Neural crest cell (in vitro differentiated cells): ENCODE data around the gene PTPRE. TPM values are rescaled to one million over a fixed set of nuclear protein-coding genes. Genes with fewer than 3 reads are reported as not detected.

ENCODE experiments used
- DNase-seq: peaks from one replicate; pipeline ENCODE4 v3.0.0; 2021; ENCODE audit warnings: low read depth, mixed read lengths, low spot score
- H3K27ac Mint-ChIP-seq: one replicate; pipeline ENCODE4 v1.8.0; 2021; ENCODE audit warnings: mild to moderate bottlenecking, mixed read lengths; ENCODE audit not compliant: unreplicated experiment
- H3K27me3 Mint-ChIP-seq: 2 replicates; pipeline ENCODE4 v1.8.0; 2021; ENCODE audit warnings: low read depth, mild to moderate bottlenecking, mixed read lengths
- H3K36me3 Mint-ChIP-seq: 2 replicates; pipeline ENCODE4 v1.8.0; 2021; ENCODE audit warnings: low read depth, mild to moderate bottlenecking, mixed read lengths
- H3K4me1 Mint-ChIP-seq: 2 replicates; pipeline ENCODE4 v1.8.0; 2021; ENCODE audit warnings: mixed read lengths
- H3K4me3 Mint-ChIP-seq: one replicate; pipeline ENCODE4 v1.8.0; 2021; ENCODE audit warnings: mild to moderate bottlenecking, mixed read lengths
- H3K9me3 Mint-ChIP-seq: 2 replicates; pipeline ENCODE4 v1.8.0; 2021; ENCODE audit warnings: mixed read lengths
- CTCF ChIP-seq: fragments of 200-600 bp; sonication (generic); conservative IDR thresholded peaks from 2 replicates; pipeline ENCODE4 v1.5.0; 2021; ENCODE audit warnings: antibody characterized with exemption, mild to moderate bottlenecking
- total RNA-seq: library from RNA; stranded (reverse); gene quantifications from 2 replicates; pipeline ENCODE4 v1.2.1, GENCODE V29; 2021

The PTPRE gene
- total RNA-seq, 1 donor from 2014 or later = 2.3 TPM

GRCh38 chr10:128027822-128028507 lies 121.1 kb downstream of the PTPRE start:
- DNase-seq = no peak
- Mint-ChIP-seq H3K36me3 (no peaks in the 10 kb centered on the region), H3K4me3 (no peak overlapping the region), H3K27me3 (no peaks in the 10 kb centered on the region), H3K27ac (no peak overlapping the region), H3K4me1 (peaks cover 12% of the 10 kb centered on the region), H3K9me3 (no peaks in the 10 kb centered on the region)
- no peak for TF ChIP-seq CTCF

- no peaks in the 10 kb centered on the region for H3K9me3 Mint-ChIP-seq
- no peak overlapping the region for H3K4me3 Mint-ChIP-seq
- no peaks in the 10 kb centered on the region for H3K27me3 Mint-ChIP-seq
- no peaks in the 10 kb centered on the region for H3K36me3 Mint-ChIP-seq
- H3K4me1 Mint-ChIP-seq = peaks cover 12% of the 10 kb centered on the region
- no peak overlapping the region for H3K27ac Mint-ChIP-seq
- TF ChIP-seq CTCF = no peak
- DNase-seq = no peak
These were observed 121.8 kb downstream of the PTPRE start for GRCh38 chr10:128028508-128029289.

- Mint-ChIP-seq H3K4me1 (peaks cover 12% of the 10 kb centered on the region), H3K4me3 (no peak overlapping the region), H3K27ac (no peak overlapping the region), H3K9me3 (no peaks in the 10 kb centered on the region), H3K27me3 (no peaks in the 10 kb centered on the region), H3K36me3 (no peaks in the 10 kb centered on the region)
- TF ChIP-seq CTCF = no peak
- DNase-seq = no peak
These were observed 122.4 kb downstream of the PTPRE start for GRCh38 chr10:128029290-128029651.

- H3K4me1 Mint-ChIP-seq = peaks cover 12% of the 10 kb centered on the region
- no peak for TF ChIP-seq CTCF
- H3K27me3 Mint-ChIP-seq = no peaks in the 10 kb centered on the region
- peak overlapping the region; percentile 64 for H3K27ac Mint-ChIP-seq
- H3K9me3 Mint-ChIP-seq = no peaks in the 10 kb centered on the region
- H3K36me3 Mint-ChIP-seq = no peaks in the 10 kb centered on the region
- no peak overlapping the region for H3K4me3 Mint-ChIP-seq
- no peak for DNase-seq
These were observed 122.9 kb downstream of the PTPRE start for GRCh38 chr10:128029731-128030369.

GRCh38 chr10:128030498-128031072 lies 123.7 kb downstream of the PTPRE start:
- Mint-ChIP-seq H3K9me3 (no peaks in the 10 kb centered on the region), H3K4me1 (peaks cover 12% of the 10 kb centered on the region), H3K27ac (peak overlapping the region; percentile 84), H3K36me3 (no peaks in the 10 kb centered on the region), H3K4me3 (no peak overlapping the region), H3K27me3 (no peaks in the 10 kb centered on the region)
- TF ChIP-seq CTCF = no peak
- DNase-seq = no peak
